Activated B cell treated with CpG ODN at 0.5 μM for 24 hours (primary cell): ENCODE data around the gene HDAC11. TPM values are rescaled to one million over a fixed set of nuclear protein-coding genes. Genes with fewer than 3 reads are reported as not detected.

Experiments used
- ATAC-seq: fragments of 200-7000 bp; cut with Tn5 transposase; one replicate; pipeline ENCODE4 v1.10.0; 2021; ENCODE audit warnings: low read depth, mild to moderate bottlenecking, moderate library complexity
- CTCF ChIA-PET: fragments of 350-600 bp; sonication (Branson Sonifier 250); formaldehyde crosslinking; loops from one replicate; lab custom pipeline; 2021; ENCODE audit warnings: antibody characterized with exemption; lab: Charles Lee
- POLR2A ChIA-PET: fragments of 350-600 bp; sonication (Branson Sonifier 250); formaldehyde crosslinking; loops from one replicate; lab custom pipeline; 2021; ENCODE audit warnings: antibody characterized with exemption; lab: Charles Lee
- DNase-seq: peaks from one replicate; pipeline ENCODE4 v3.0.0; 2022
- H3K27ac Mint-ChIP-seq: one replicate; pipeline ENCODE4 v1.8.0; 2020; ENCODE audit warnings: mixed read lengths
- H3K27me3 Mint-ChIP-seq: one replicate; pipeline ENCODE4 v1.8.0; 2021; ENCODE audit warnings: mixed read lengths
- H3K36me3 Mint-ChIP-seq: one replicate; pipeline ENCODE4 v1.8.0; 2021; ENCODE audit warnings: low read depth, mixed read lengths
- H3K4me1 Mint-ChIP-seq: one replicate; pipeline ENCODE4 v1.8.0; 2021; ENCODE audit warnings: mixed read lengths
- H3K4me3 Mint-ChIP-seq: one replicate; pipeline ENCODE4 v1.8.0; 2020; ENCODE audit warnings: mild to moderate bottlenecking, mixed read lengths
- H3K9me3 Mint-ChIP-seq: one replicate; pipeline ENCODE4 v1.8.0; 2020; ENCODE audit warnings: mixed read lengths
- CTCF ChIP-seq: fragments of 200-600 bp; IDR thresholded peaks from one replicate; pipeline ENCODE4 v1.8.0; 2022; ENCODE audit warnings: antibody characterized with exemption, mild to moderate bottlenecking
- intact Hi-C: fragments of 100-400 bp; cut with micrococcal nuclease; formaldehyde crosslinking; loops from one replicate; pipeline ENCODE4 v1.15.1; 2024
- total RNA-seq: library from RNA; stranded (reverse); gene quantifications from 2 replicates; pipeline ENCODE4 v1.2.3, GENCODE V29; 2022

Gene HDAC11
- total RNA-seq, 1 donor from 2014 or later: 2.5 TPM

- POLR2A ChIA-PET: no interaction called here
- Mint-ChIP-seq H3K4me1 (no peaks in the 10 kb centered on the region), H3K27ac (no peak overlapping the region), H3K27me3 (peaks cover 7% of the 10 kb centered on the region), H3K9me3 (no peaks in the 10 kb centered on the region), H3K4me3 (no peak overlapping the region), H3K36me3 (peaks cover 2% of the 10 kb centered on the region)
- ATAC-seq (no peak), DNase-seq (no peak)
- no peak for TF ChIP-seq CTCF
- CTCF ChIA-PET: interaction anchor here (1.6 kb wide), 1 partner anchor 12 kb away, joined by 4 read pairs; no protein-coding TSS in a partner anchor
- intact Hi-C loops: no loop called here
Observed at GRCh38 chr3:13474776-13475303, 5.3 kb upstream of the HDAC11 start.

DNA sequence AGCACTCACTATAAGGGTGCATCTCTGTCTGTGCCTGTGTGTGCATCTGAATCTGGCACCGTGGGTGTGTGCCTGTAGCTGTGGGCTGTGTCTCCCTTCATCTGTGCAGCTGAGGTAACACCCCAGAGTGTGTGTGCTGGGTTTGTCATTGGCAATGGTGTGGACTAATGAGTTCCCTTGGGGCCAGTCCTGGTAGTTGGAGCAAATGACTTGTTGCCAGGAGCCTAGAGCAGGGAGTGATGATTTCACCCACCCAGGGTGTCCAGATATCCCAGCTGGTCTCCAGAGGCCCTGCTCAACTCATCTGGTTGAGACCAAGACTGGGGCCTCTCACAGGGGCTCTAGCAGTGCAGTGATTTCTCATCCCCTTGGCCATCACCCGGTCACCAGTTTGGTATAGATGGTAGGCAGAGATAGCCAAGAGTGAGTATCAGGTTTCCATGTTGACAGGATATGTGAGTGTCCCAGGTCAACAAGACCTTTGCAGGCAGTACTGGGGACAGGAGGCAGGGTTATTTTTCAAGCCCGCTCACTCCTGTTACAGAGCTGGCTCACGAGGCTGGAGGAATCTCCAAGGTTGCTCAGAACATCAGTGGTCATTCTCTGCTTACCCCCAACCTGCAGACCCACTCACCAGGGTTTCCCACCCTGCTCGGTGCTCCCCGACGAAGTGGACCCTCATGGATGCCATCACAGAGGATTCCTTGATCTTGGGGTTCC lies 4.1 kb upstream of the HDAC11 start:
- ChIA-PET CTCF (interaction anchor here (1.1 kb wide), 1 partner anchor 364 kb away, joined by 3 read pairs; no protein-coding TSS in a partner anchor), POLR2A (no interaction called here)
- Mint-ChIP-seq H3K4me3 (no peak overlapping the region), H3K9me3 (no peaks in the 10 kb centered on the region), H3K27ac (no peak overlapping the region), H3K36me3 (peaks cover 2% of the 10 kb centered on the region), H3K4me1 (peaks cover 2% of the 10 kb centered on the region), H3K27me3 (peaks cover 4% of the 10 kb centered on the region)
- ATAC-seq (no peak), DNase-seq (no peak)
- intact Hi-C loops: no loop called here
- no peak for TF ChIP-seq CTCF

DNA sequence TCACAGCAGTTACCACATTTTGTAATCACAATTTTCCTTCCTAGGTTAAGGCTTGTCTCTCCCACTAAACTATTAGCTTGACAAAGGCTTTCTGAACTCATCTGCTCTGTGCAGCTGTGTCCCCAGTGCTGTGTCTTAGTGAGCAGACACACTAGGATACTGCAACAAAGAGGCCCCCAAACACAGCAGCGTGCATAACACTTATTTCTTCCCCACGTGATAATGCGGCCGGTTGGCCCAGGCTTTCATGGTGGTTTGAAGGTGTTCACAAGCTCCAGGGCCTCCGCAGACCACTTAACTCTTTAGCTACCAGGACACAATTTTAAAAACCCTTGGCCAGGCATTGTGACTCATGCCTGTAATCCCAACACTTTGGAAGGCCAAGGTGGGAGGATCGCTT lies 2.2 kb upstream of the HDAC11 start:
- Mint-ChIP-seq H3K4me3 (no peak overlapping the region), H3K27ac (no peak overlapping the region), H3K9me3 (no peaks in the 10 kb centered on the region), H3K36me3 (peaks cover 2% of the 10 kb centered on the region), H3K4me1 (peaks cover 2% of the 10 kb centered on the region), H3K27me3 (peaks cover 4% of the 10 kb centered on the region)
- ChIA-PET CTCF (no interaction called here), POLR2A (no interaction called here)
- intact Hi-C loops: no loop called here
- TF ChIP-seq CTCF: no peak
- ATAC-seq: no peak
- DNase-seq: no peak

GRCh38 chr3:13479332-13479581 lies 849 bp upstream of the HDAC11 start:
- DNase-seq (no peak), ATAC-seq (no peak)
- H3K27me3 Mint-ChIP-seq: peaks cover 4% of the 10 kb centered on the region
- H3K27ac Mint-ChIP-seq: peak overlapping the region; percentile 79
- peaks cover 2% of the 10 kb centered on the region for H3K4me1 Mint-ChIP-seq
- peaks cover 2% of the 10 kb centered on the region for H3K36me3 Mint-ChIP-seq
- POLR2A ChIA-PET: interaction anchor here (0.6 to 2.0 kb wide), 7 partner anchors 11 to 638 kb away, joined by 3 to 33 read pairs (median 6); partner anchors contain the start of gene RPL32
- H3K4me3 Mint-ChIP-seq: peak overlapping the region; percentile 90
- intact Hi-C loops: no loop called here
- no peaks in the 10 kb centered on the region for H3K9me3 Mint-ChIP-seq
- CTCF ChIA-PET: interaction anchor here (1.6 to 1.7 kb wide), 2 partner anchors 17 to 169 kb away, joined by 6 to 8 read pairs; no protein-coding TSS in a partner anchor
- no peak for TF ChIP-seq CTCF
